Activated B cell treated with CpG ODN at 0.5 μM for 24 hours (primary cell): ENCODE measurements around the gene CRYL1. TPM values are rescaled to one million over a fixed set of nuclear protein-coding genes. Genes with fewer than 3 reads are reported as not detected.

ENCODE experiments used
- ATAC-seq: fragments of 200-7000 bp; cut with Tn5 transposase; one replicate; pipeline ENCODE4 v1.10.0; 2021; ENCODE audit warnings: low read depth, mild to moderate bottlenecking, moderate library complexity
- CTCF ChIA-PET: fragments of 350-600 bp; sonication (Branson Sonifier 250); formaldehyde crosslinking; loops from one replicate; lab custom pipeline; 2021; ENCODE audit warnings: antibody characterized with exemption; lab: Charles Lee
- POLR2A ChIA-PET: fragments of 350-600 bp; sonication (Branson Sonifier 250); formaldehyde crosslinking; loops from one replicate; lab custom pipeline; 2021; ENCODE audit warnings: antibody characterized with exemption; lab: Charles Lee
- DNase-seq: peaks from one replicate; pipeline ENCODE4 v3.0.0; 2022
- H3K27ac Mint-ChIP-seq: one replicate; pipeline ENCODE4 v1.8.0; 2020; ENCODE audit warnings: mixed read lengths
- H3K27me3 Mint-ChIP-seq: one replicate; pipeline ENCODE4 v1.8.0; 2021; ENCODE audit warnings: mixed read lengths
- H3K36me3 Mint-ChIP-seq: one replicate; pipeline ENCODE4 v1.8.0; 2021; ENCODE audit warnings: low read depth, mixed read lengths
- H3K4me1 Mint-ChIP-seq: one replicate; pipeline ENCODE4 v1.8.0; 2021; ENCODE audit warnings: mixed read lengths
- H3K4me3 Mint-ChIP-seq: one replicate; pipeline ENCODE4 v1.8.0; 2020; ENCODE audit warnings: mild to moderate bottlenecking, mixed read lengths
- H3K9me3 Mint-ChIP-seq: one replicate; pipeline ENCODE4 v1.8.0; 2020; ENCODE audit warnings: mixed read lengths
- intact Hi-C: fragments of 100-400 bp; cut with micrococcal nuclease; formaldehyde crosslinking; loops from one replicate; pipeline ENCODE4 v1.15.1; 2024
- total RNA-seq: library from RNA; stranded (reverse); gene quantifications from 2 replicates; pipeline ENCODE4 v1.2.3, GENCODE V29; 2022
- TF ChIP-seq, protein P1 (sequence below): fragments of 200-600 bp; IDR thresholded peaks from one replicate; pipeline ENCODE4 v1.8.0; 2022; ENCODE audit warnings: antibody characterized with exemption, mild to moderate bottlenecking

Gene CRYL1
- total RNA-seq, 1 donor from 2014 or later, result 9.6 TPM

DNA sequence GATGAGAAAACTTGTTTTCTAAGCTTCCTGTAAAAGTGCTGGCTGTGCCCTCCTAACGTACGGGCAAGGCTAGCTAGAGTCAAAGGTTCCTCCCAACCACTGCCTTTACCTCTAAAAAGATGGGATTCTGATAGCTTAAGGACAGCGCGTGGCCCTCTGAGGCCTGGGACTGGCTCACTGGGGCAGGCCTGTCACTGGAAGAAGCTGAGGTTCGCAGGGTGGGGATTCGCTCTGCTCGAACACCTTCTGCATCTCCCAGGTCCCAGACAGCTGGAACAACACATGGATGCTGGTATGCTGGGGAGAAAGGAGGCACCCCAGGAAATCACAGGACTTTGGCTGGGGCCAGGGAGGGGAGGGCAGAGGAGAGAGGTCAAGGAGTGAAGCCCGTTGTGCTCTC, 53.1 kb downstream of the CRYL1 start:
- Mint-ChIP-seq H3K4me1 (peaks cover 27% of the 10 kb centered on the region), H3K27me3 (no peaks in the 10 kb centered on the region), H3K9me3 (no peaks in the 10 kb centered on the region), H3K4me3 (no peak overlapping the region), H3K36me3 (no peaks in the 10 kb centered on the region), H3K27ac (no peak overlapping the region)
- intact Hi-C loops, result no loop called here
- ChIA-PET CTCF (no interaction called here), POLR2A (no interaction called here)
- TF ChIP-seq, protein P1, sequence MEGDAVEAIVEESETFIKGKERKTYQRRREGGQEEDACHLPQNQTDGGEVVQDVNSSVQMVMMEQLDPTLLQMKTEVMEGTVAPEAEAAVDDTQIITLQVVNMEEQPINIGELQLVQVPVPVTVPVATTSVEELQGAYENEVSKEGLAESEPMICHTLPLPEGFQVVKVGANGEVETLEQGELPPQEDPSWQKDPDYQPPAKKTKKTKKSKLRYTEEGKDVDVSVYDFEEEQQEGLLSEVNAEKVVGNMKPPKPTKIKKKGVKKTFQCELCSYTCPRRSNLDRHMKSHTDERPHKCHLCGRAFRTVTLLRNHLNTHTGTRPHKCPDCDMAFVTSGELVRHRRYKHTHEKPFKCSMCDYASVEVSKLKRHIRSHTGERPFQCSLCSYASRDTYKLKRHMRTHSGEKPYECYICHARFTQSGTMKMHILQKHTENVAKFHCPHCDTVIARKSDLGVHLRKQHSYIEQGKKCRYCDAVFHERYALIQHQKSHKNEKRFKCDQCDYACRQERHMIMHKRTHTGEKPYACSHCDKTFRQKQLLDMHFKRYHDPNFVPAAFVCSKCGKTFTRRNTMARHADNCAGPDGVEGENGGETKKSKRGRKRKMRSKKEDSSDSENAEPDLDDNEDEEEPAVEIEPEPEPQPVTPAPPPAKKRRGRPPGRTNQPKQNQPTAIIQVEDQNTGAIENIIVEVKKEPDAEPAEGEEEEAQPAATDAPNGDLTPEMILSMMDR, result no peak
- DNase-seq (no peak), ATAC-seq (no peak)

DNA sequence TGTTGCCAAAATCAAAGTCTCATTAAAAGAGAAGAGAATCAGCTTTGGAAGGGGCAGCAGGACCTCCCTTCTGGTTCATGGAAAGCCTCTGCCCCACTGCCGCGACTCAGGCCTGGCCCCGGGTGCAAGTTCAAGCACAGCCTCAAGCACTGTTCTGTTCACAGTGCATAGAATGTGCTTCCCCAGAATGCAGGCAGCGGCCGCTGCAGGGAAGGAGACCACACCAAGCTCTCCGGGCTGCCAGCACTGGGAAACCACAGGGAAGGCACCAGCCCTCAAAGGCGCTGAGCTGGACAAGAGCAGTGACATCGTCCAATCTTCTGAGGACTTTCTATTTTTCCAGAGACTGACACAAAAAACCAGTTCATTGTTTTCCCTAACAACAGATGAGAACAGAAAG, 55.5 kb downstream of the CRYL1 start:
- H3K4me3 Mint-ChIP-seq, result no peak overlapping the region
- no peaks in the 10 kb centered on the region for H3K9me3 Mint-ChIP-seq
- H3K27me3 Mint-ChIP-seq, result no peaks in the 10 kb centered on the region
- ChIA-PET CTCF (no interaction called here), POLR2A (no interaction called here)
- DNase-seq, result no peak
- ATAC-seq, result no peak
- no peaks in the 10 kb centered on the region for H3K36me3 Mint-ChIP-seq
- TF ChIP-seq, protein P1, result no peak
- intact Hi-C loops, result no loop called here
- no peak overlapping the region for H3K27ac Mint-ChIP-seq
- H3K4me1 Mint-ChIP-seq, result peaks cover 6% of the 10 kb centered on the region

DNA sequence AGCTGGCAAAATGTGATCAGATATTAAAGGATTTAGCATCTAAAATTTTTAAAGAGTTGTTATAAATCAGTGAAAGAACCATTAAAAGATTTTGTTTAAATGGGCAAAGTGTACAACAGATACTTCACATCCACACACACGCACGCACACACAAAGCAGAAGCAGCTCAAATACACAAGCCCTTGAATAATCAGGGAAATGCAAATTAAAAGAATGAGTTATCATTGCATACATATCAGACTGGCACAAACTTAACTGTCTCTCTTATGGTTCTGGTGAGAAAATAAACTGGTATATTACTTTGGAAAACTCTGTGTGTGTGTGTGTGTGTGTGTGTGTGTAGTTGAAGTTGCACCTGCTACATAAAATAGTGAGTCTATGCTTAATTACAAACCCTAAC, 59.3 kb downstream of the CRYL1 start:
- Mint-ChIP-seq H3K4me3 (no peak overlapping the region), H3K9me3 (no peaks in the 10 kb centered on the region), H3K27me3 (no peaks in the 10 kb centered on the region), H3K36me3 (no peaks in the 10 kb centered on the region), H3K4me1 (no peaks in the 10 kb centered on the region), H3K27ac (no peak overlapping the region)
- DNase-seq, result no peak
- ATAC-seq, result no peak
- TF ChIP-seq, protein P1, result no peak
- CTCF ChIA-PET, result no interaction called here
- intact Hi-C loops, result no loop called here
- POLR2A ChIA-PET, result no interaction called here

DNA sequence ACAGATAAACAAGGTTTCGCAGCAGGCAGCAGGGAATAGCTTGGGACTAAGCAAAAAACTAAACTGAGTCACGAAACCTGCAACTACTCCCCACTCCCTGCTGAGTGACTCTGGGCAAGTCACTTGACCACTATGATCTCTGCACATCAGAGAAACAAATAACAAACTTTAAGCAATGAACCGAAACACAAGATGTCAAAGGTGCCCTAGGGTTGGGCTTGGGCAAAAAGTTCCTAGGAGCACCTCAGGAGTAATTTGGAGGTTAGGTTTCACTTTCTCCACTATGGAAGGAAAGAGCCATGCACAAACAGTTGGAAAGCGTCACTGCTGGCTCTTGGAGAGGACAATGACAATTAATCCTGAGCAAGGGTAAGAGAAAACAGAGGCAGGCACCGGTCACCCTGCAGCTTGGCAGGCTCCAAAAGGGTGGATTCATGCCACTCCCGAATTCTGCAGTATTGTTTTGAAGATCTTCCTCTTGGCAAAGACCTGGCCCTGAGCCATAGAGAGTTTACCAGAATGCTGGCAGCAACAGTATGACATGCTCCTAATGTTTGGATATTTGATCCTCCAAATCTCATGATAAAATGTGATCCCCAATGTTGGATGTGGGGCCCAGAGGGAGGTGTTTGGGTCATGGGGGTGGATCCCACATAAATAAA, 60.3 kb downstream of the CRYL1 start:
- no peaks in the 10 kb centered on the region for H3K36me3 Mint-ChIP-seq
- POLR2A ChIA-PET, result no interaction called here
- TF ChIP-seq, protein P1, result no peak
- no peaks in the 10 kb centered on the region for H3K9me3 Mint-ChIP-seq
- H3K27me3 Mint-ChIP-seq, result no peaks in the 10 kb centered on the region
- intact Hi-C loops, result no loop called here
- H3K27ac Mint-ChIP-seq, result no peak overlapping the region
- H3K4me1 Mint-ChIP-seq, result no peaks in the 10 kb centered on the region
- DNase-seq (no peak), ATAC-seq (no peak)
- CTCF ChIA-PET, result no interaction called here
- no peak overlapping the region for H3K4me3 Mint-ChIP-seq

DNA sequence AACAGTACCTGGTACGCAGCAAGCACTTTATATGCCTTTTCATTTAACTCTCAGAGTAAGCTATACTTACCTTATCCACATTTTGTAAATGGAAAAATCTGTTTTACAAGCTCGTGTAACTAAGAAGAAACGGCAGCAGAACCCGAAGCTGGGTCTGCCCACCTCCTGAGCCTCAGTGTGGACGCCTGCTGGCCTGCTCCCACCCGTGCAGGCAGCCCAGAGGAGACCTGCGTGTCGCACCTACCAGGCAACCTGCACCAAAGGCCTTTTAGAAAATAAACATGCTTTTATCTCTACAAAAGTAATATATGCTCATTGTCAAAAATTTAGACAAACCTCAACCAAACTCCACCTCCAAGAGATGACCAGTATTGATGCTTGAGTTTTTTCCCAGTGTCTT, 62.7 kb downstream of the CRYL1 start:
- Mint-ChIP-seq H3K4me3 (no peak overlapping the region), H3K27ac (no peak overlapping the region), H3K4me1 (no peaks in the 10 kb centered on the region), H3K27me3 (no peaks in the 10 kb centered on the region), H3K9me3 (peaks cover 2% of the 10 kb centered on the region), H3K36me3 (no peaks in the 10 kb centered on the region)
- no peak for DNase-seq
- ChIA-PET CTCF (no interaction called here), POLR2A (no interaction called here)
- intact Hi-C loops, result no loop called here
- no peak for ATAC-seq
- TF ChIP-seq, protein P1, result no peak
